MCF 10A (cell line): ENCODE measurements around the gene BCCIP. TPM values are rescaled to one million over a fixed set of nuclear protein-coding genes. Genes with fewer than 3 reads are reported as not detected.
A peak's percentile ranks its signal among the peaks of the same experiment; 100 is the strongest.

Experiments used
- BruUV-seq: library from RNA; stranded (reverse); fragments of 400-500 nt; replicated peaks from 2 replicates; lab custom pipeline; 2021; lab: Mats Ljungman, UMichigan
- CTCF ChIA-PET: fragments of 300-600 bp; sonication (Branson Sonifier 250); formaldehyde crosslinking; extraction: SDS; loops from one replicate; lab custom pipeline; 2021; ENCODE audit warnings: antibody characterized with exemption, inconsistent platforms; lab: Yijun Ruan, JAX
- POLR2A ChIA-PET: fragments of 300-600, 350-650 bp; sonication (Branson Sonifier 250); formaldehyde crosslinking; extraction: SDS; loops from one replicate; lab custom pipeline; 2020; ENCODE audit warnings: antibody characterized with exemption, inconsistent platforms; lab: Yijun Ruan, JAX
- DNase-seq: peaks from one replicate; pipeline ENCODE4 v3.0.0-alpha.2; 2018; ENCODE audit not compliant: unreplicated experiment
- H3K27ac Mint-ChIP-seq: one replicate; pipeline ENCODE4 v1.8.0; 2022; ENCODE audit warnings: mild to moderate bottlenecking, low read depth, mixed read lengths; ENCODE audit not compliant: unreplicated experiment
- H3K27me3 Mint-ChIP-seq: one replicate; pipeline ENCODE4 v1.8.0; 2022; ENCODE audit warnings: mixed read lengths; ENCODE audit not compliant: insufficient read depth, unreplicated experiment
- H3K36me3 Mint-ChIP-seq: one replicate; pipeline ENCODE4 v1.8.0; 2022; ENCODE audit warnings: mild to moderate bottlenecking, moderate library complexity, mixed read lengths; ENCODE audit not compliant: insufficient read depth, unreplicated experiment
- H3K4me1 Mint-ChIP-seq: one replicate; pipeline ENCODE4 v1.8.0; 2022; ENCODE audit warnings: mixed read lengths; ENCODE audit not compliant: insufficient read depth, unreplicated experiment
- H3K4me3 Mint-ChIP-seq: one replicate; pipeline ENCODE4 v1.8.0; 2022; ENCODE audit warnings: mild to moderate bottlenecking, moderate library complexity, mixed read lengths; ENCODE audit not compliant: unreplicated experiment
- H3K9me3 Mint-ChIP-seq: one replicate; pipeline ENCODE4 v1.8.0; 2022; ENCODE audit warnings: mixed read lengths; ENCODE audit not compliant: unreplicated experiment
- intact Hi-C: fragments of 100-400 bp; cut with micrococcal nuclease; formaldehyde crosslinking; loops from 2 replicates; pipeline ENCODE4 v1.14.1; 2022
- total RNA-seq: library from RNA; stranded (reverse); gene quantifications from 2 replicates; pipeline ENCODE4 v1.2.3, GENCODE V29; 2022
- TF ChIP-seq, protein P1 (sequence below): fragments of 200-600 bp; IDR thresholded peaks from one replicate; pipeline ENCODE4 v1.8.0; 2022; ENCODE audit warnings: antibody characterized with exemption, mild to moderate bottlenecking; ENCODE audit not compliant: unreplicated experiment

Gene BCCIP
- total RNA-seq, 1 experiment from 2014 or later, result 88.2 TPM

GRCh38 chr10:125775491-125776106 is 47.7 kb upstream of the BCCIP start, which contains the start of gene MMP21:
MMP21 (minus strand) TSS chr10:125775821; CDS start chr10:125775821, 0 bp downstream.
- intact Hi-C loops, result no loop called here
- H3K36me3 Mint-ChIP-seq, result no peaks in the 10 kb centered on the region
- peaks cover 31% of the 10 kb centered on the region for H3K27me3 Mint-ChIP-seq
- ChIA-PET CTCF (no interaction called here), POLR2A (no interaction called here)
- H3K4me1 Mint-ChIP-seq, result peaks cover 6% of the 10 kb centered on the region
- BruUV-seq, result no TSS peak
- H3K9me3 Mint-ChIP-seq, result peaks cover 7% of the 10 kb centered on the region
- H3K27ac Mint-ChIP-seq, result peak within 1 kb of the TSS; percentile 7
- no peak for DNase-seq
- TF ChIP-seq, protein P1, sequence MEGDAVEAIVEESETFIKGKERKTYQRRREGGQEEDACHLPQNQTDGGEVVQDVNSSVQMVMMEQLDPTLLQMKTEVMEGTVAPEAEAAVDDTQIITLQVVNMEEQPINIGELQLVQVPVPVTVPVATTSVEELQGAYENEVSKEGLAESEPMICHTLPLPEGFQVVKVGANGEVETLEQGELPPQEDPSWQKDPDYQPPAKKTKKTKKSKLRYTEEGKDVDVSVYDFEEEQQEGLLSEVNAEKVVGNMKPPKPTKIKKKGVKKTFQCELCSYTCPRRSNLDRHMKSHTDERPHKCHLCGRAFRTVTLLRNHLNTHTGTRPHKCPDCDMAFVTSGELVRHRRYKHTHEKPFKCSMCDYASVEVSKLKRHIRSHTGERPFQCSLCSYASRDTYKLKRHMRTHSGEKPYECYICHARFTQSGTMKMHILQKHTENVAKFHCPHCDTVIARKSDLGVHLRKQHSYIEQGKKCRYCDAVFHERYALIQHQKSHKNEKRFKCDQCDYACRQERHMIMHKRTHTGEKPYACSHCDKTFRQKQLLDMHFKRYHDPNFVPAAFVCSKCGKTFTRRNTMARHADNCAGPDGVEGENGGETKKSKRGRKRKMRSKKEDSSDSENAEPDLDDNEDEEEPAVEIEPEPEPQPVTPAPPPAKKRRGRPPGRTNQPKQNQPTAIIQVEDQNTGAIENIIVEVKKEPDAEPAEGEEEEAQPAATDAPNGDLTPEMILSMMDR, result no peak
- no peak within 1 kb of the TSS for H3K4me3 Mint-ChIP-seq

DNA sequence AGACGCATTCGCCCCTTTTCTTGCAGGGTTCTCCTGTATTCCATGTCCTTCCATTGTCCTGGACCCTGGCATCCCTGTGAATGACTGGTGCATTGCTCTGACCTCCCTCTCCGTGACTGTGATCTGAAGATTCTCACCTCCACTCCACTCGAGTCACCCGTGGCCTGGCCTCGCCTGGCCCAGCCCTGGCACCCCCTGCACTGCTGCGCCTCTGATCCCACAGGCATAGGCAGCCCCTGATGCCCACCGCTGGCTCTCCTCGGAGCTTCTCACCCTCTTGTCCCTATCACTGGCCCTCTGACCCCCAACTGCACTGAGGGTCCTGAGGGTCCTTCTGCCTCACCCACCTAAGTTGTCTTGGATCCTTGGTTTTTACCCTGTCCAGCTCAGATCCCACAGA is 45.5 kb upstream of the BCCIP start:
- BruUV-seq, result no TSS peak
- Mint-ChIP-seq H3K9me3 (peaks cover 7% of the 10 kb centered on the region), H3K36me3 (no peaks in the 10 kb centered on the region), H3K4me3 (no peak overlapping the region), H3K27ac (no peak overlapping the region), H3K27me3 (peaks cover 31% of the 10 kb centered on the region), H3K4me1 (peaks cover 6% of the 10 kb centered on the region)
- CTCF ChIA-PET, result no interaction called here
- DNase-seq, result no peak
- TF ChIP-seq, protein P1, result no peak
- intact Hi-C loops, result no loop called here
- POLR2A ChIA-PET, result no interaction called here

GRCh38 chr10:125778556-125778955 is 44.8 kb upstream of the BCCIP start:
- Mint-ChIP-seq H3K27me3 (peaks cover 31% of the 10 kb centered on the region), H3K4me1 (peaks cover 6% of the 10 kb centered on the region), H3K27ac (no peak overlapping the region), H3K4me3 (no peak overlapping the region), H3K9me3 (peaks cover 7% of the 10 kb centered on the region), H3K36me3 (no peaks in the 10 kb centered on the region)
- no peak for DNase-seq
- no TSS peak for BruUV-seq
- intact Hi-C loops, result no loop called here
- ChIA-PET CTCF (no interaction called here), POLR2A (no interaction called here)
- TF ChIP-seq, protein P1, result no peak

DNA sequence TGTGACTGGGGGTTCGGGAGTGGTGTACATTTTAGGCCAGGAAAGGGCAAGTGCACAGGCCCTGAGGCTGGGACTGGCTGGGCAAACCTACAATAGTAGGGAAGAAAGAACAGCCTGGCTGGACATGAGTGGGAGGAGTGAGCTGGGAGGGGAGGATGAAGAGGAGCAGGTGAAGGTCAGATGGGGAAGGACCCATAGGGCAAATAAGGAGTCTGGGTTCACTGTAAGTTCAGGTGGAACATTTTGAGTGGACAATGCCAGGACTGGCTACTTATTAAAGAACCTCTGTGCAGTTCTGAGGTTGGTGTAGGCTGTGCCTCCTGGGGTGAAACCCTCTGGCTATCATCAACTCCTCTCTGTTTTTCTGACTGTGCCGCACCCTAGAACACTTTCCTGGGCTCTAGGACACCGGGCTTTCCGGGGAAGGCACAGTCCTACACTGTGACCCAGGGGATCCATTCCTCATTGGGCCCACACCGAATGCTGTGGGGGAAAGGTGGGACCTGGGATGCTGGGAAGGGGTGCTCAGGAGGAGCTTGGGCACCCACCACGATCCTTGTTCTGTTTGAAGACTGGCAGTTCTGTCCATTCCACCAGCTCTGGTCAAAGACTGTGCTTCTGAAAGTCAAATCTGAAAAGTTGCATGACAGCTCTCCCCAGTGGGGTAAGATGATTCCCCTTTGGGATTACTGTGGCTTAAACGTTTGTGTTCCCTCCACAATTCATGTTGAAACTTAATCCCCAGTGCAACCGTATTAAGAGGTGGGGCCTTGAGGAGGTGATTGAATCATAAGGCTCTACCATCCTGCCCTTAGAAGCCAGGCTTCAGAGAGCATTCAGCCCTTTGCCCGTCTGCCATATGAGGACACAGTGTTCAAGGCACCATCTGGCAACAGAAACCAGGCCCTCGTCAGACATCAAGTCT is 43.7 kb upstream of the BCCIP start:
- no peaks in the 10 kb centered on the region for H3K36me3 Mint-ChIP-seq
- ChIA-PET CTCF (no interaction called here), POLR2A (no interaction called here)
- H3K27ac Mint-ChIP-seq, result no peak overlapping the region
- BruUV-seq, result no TSS peak
- no peaks in the 10 kb centered on the region for H3K4me1 Mint-ChIP-seq
- H3K27me3 Mint-ChIP-seq, result peaks cover 22% of the 10 kb centered on the region
- intact Hi-C loops, result no loop called here
- no peak overlapping the region for H3K4me3 Mint-ChIP-seq
- TF ChIP-seq, protein P1, result no peak
- DNase-seq, result no peak
- peaks cover under 1% of the 10 kb centered on the region for H3K9me3 Mint-ChIP-seq
